AG04450 (cell line): ENCODE measurements around the gene CENPC. TPM values are rescaled to one million over a fixed set of nuclear protein-coding genes. Genes with fewer than 3 reads are reported as not detected.

Source experiments
- CTCF ChIA-PET: fragments of 300-600, 350-600 bp; formaldehyde crosslinking; extraction: SDS; loops from one replicate; lab custom pipeline; 2022; ENCODE audit warnings: antibody characterized with exemption, inconsistent platforms; lab: Charles Lee
- POLR2A ChIA-PET: fragments of 350-600 bp; formaldehyde crosslinking; extraction: SDS; loops from one replicate; lab custom pipeline; 2021; ENCODE audit warnings: antibody characterized with exemption, inconsistent platforms; lab: Yijun Ruan, JAX
- DNase-seq: peaks from one replicate; pipeline ENCODE4 v3.0.0-alpha.2; 2011; ENCODE audit warnings: low read depth, low spot score
- H3K27ac ChIP-seq: one replicate; pipeline ENCODE4 v1.5.1; 2012; ENCODE audit warnings: low read depth, low read length, control low read depth
- H3K27me3 ChIP-seq: one replicate; pipeline ENCODE4 v1.6.0; 2012; ENCODE audit warnings: low read length; ENCODE audit not compliant: control insufficient read depth, insufficient read depth
- H3K4me3 ChIP-seq: 2 replicates; pipeline ENCODE4 v1.5.1; 2011; ENCODE audit warnings: mild to moderate bottlenecking, low read depth, low read length, control low read depth
- H3K9me3 ChIP-seq: 2 replicates; pipeline ENCODE4 v1.5.1; 2012; ENCODE audit warnings: low read length; ENCODE audit not compliant: control insufficient read depth, insufficient read depth
- polyA plus RNA-seq: library from polyadenylated mRNA; depleted of rRNA; stranded (reverse); fragments of >200 nt; gene quantifications from 2 replicates; pipeline ENCODE4 v1.2.3, GENCODE V29; 2011
- TF ChIP-seq, protein P1 (sequence below): IDR thresholded peaks from 2 replicates; pipeline ENCODE4 v1.5.1; 2011; ENCODE audit warnings: low read depth, low read length, control low read depth, inconsistent platforms

The CENPC gene
- polyA plus RNA-seq, 1 experiment, result 8.0 TPM

DNA sequence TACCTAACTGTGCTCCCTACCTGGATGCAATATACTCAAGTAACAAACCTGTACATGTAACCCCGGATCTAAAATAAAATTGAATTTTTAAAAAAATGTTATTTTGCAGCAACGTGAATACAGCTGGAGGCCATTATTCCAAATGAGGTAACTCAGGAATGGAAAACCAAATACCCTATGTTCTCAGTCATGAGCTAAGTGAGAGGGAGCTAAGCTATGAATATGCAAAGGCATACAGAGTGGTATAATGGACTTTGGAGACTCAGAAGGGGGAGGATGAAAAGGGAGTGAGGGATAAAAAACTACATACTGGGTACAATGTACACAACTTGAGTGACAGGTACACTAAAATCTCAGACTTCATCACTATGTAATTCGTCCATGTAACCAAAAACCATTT is 78.6 kb downstream of the CENPC start:
- CTCF ChIA-PET, result no interaction called here
- H3K27me3 ChIP-seq, result no peaks in the 10 kb centered on the region
- TF ChIP-seq, protein P1, sequence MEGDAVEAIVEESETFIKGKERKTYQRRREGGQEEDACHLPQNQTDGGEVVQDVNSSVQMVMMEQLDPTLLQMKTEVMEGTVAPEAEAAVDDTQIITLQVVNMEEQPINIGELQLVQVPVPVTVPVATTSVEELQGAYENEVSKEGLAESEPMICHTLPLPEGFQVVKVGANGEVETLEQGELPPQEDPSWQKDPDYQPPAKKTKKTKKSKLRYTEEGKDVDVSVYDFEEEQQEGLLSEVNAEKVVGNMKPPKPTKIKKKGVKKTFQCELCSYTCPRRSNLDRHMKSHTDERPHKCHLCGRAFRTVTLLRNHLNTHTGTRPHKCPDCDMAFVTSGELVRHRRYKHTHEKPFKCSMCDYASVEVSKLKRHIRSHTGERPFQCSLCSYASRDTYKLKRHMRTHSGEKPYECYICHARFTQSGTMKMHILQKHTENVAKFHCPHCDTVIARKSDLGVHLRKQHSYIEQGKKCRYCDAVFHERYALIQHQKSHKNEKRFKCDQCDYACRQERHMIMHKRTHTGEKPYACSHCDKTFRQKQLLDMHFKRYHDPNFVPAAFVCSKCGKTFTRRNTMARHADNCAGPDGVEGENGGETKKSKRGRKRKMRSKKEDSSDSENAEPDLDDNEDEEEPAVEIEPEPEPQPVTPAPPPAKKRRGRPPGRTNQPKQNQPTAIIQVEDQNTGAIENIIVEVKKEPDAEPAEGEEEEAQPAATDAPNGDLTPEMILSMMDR, result no peak
- H3K4me3 ChIP-seq, result no peak overlapping the region
- H3K27ac ChIP-seq, result no peak overlapping the region
- no peaks in the 10 kb centered on the region for H3K9me3 ChIP-seq
- no peak for DNase-seq
- POLR2A ChIA-PET, result no interaction called here

DNA sequence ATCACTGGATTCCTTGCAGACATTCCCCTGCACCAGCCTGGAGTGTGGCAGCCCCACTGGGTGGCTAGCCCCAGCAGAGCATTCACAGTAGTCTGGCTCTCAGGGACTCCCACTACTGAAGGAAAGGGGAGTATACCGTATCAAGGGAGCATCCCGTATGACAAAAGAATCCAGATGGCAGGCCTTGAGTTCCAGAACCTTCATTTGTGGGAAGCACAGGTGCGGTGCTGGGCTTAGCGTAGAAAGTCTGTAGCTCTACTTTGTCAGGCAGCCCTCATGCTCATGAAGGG is 79.6 kb downstream of the CENPC start:
- no peak for DNase-seq
- H3K27ac ChIP-seq, result no peak overlapping the region
- H3K4me3 ChIP-seq, result no peak overlapping the region
- ChIA-PET POLR2A (no interaction called here), CTCF (no interaction called here)
- H3K27me3 ChIP-seq, result no peaks in the 10 kb centered on the region
- TF ChIP-seq, protein P1, result no peak
- no peaks in the 10 kb centered on the region for H3K9me3 ChIP-seq

DNA sequence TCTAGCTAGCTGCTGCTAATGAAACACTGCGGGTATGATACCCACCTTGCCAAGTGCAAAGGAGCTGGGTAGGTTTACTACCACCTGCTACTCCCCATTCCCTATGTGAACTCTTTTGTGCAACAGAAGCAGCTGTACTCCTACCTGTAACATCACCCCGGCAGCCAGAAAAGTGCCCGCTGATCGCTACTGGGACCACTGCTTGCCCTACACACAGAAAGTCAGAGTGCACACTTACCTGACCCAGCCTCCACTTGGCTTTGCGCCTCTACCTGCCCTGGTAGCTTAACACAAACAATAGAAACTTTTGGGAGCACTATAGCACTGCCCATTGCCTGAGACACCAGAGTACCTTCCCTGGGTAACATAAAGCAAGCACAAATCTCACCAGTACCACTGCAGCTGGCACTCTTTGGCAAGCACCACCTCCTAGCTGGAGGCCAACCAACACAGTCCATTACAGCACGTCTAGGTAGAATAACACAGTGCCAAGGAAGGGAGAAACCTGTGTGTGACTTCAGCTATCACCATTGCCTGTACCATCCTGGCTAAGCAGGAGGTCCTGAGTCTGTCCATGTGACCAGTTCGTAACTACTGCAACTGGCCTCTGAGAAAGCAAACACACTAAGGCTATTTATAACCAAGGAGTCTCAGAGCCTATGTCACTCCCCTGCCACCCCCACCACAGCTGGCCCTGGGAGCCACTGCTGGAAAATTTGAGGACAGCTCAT is 80.1 kb downstream of the CENPC start:
- Histone ChIP-seq H3K27me3 (no peaks in the 10 kb centered on the region), H3K4me3 (no peak overlapping the region), H3K27ac (no peak overlapping the region), H3K9me3 (no peaks in the 10 kb centered on the region)
- CTCF ChIA-PET, result interaction anchor here (0.7 kb wide), 1 partner anchor 623 kb away, joined by 5 read pairs; no protein-coding TSS in a partner anchor
- POLR2A ChIA-PET, result no interaction called here
- DNase-seq, result no peak
- TF ChIP-seq, protein P1, result no peak

DNA sequence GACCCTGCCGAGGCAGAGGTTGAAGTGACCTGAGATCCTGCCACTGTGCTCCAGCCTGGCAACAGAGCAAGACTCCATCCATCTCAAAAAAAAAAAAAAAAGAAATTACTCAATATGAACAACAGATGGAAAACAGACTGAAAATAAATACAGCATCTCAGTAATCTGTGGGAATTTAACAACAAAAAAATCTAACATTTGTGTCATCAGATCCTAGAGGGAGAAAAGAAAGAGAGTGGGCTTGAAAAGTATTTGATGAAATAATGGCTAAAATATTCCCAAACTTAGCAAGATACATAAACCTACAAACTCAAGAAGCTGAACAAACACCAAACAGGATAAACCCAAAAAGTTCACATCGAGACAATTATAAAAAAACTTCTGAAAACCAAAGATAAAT is 84.7 kb downstream of the CENPC start:
- POLR2A ChIA-PET, result no interaction called here
- no peak for DNase-seq
- Histone ChIP-seq H3K4me3 (no peak overlapping the region), H3K27me3 (no peaks in the 10 kb centered on the region), H3K9me3 (no peaks in the 10 kb centered on the region), H3K27ac (no peak overlapping the region)
- CTCF ChIA-PET, result interaction anchor here (1.0 kb wide), 1 partner anchor 276 kb away, joined by 3 read pairs; no protein-coding TSS in a partner anchor
- TF ChIP-seq, protein P1, result no peak

DNA sequence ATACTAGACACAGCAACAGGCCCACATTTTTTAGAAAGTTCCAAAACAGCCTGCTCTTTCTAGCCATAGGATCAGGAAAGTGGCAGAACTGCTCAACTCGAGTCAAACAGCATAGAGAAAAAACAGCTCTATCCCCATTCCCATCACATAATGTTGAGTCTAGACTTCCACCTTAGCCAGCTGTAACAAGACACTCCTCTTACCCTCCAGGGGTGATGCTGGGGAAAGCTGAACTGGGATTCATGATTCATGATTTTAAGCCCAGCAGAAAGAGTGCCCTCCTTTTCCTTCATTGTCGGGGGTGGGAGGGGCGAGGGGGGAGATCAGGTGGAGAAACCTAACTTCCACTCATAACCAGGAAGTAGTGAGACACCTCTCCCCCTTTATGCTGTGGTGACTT is 86.1 kb downstream of the CENPC start:
- Histone ChIP-seq H3K27ac (no peak overlapping the region), H3K9me3 (no peaks in the 10 kb centered on the region), H3K27me3 (no peaks in the 10 kb centered on the region), H3K4me3 (no peak overlapping the region)
- DNase-seq, result no peak
- CTCF ChIA-PET, result no interaction called here
- POLR2A ChIA-PET, result no interaction called here
- TF ChIP-seq, protein P1, result no peak
